H9 (cell line): ENCODE measurements around the gene GYG1. TPM values are rescaled to one million over a fixed set of nuclear protein-coding genes. Genes with fewer than 3 reads are reported as not detected.

Source experiments
- DNase-seq: peaks from one replicate; pipeline ENCODE4 v3.0.0-alpha.2; 2017
- H2AFZ ChIP-seq: one replicate; pipeline ENCODE4 v1.6.1; 2013; ENCODE audit warnings: mild to moderate bottlenecking, low read length, control low read depth, moderate library complexity
- H2AK5ac ChIP-seq: 2 replicates; pipeline ENCODE4 v1.6.1; 2013; ENCODE audit warnings: low read length, control low read depth, mixed read lengths; ENCODE audit not compliant: insufficient read length
- H2BK120ac ChIP-seq: one replicate; pipeline ENCODE4 v1.6.1; 2013; ENCODE audit warnings: low read depth, mild to moderate bottlenecking, low read length, control low read depth, inconsistent platforms; ENCODE audit not compliant: poor library complexity, severe bottlenecking
- H2BK12ac ChIP-seq: 2 replicates; pipeline ENCODE4 v1.6.1; 2013; ENCODE audit warnings: low read length, control low read depth, mixed read lengths, low read depth; ENCODE audit not compliant: insufficient read length
- H2BK15ac ChIP-seq: 2 replicates; pipeline ENCODE4 v1.6.1; 2013; ENCODE audit warnings: low read depth, low read length, control low read depth
- H2BK20ac ChIP-seq: one replicate; pipeline ENCODE4 v1.6.1; 2013; ENCODE audit warnings: low read depth, mild to moderate bottlenecking, low read length, control low read depth, inconsistent platforms; ENCODE audit not compliant: poor library complexity, severe bottlenecking
- H2BK5ac ChIP-seq: 2 replicates; pipeline ENCODE4 v1.6.1; 2013; ENCODE audit warnings: low read length, control low read depth, mixed read lengths; ENCODE audit not compliant: insufficient read length
- H3K14ac ChIP-seq: 2 replicates; pipeline ENCODE4 v1.6.1; 2013; ENCODE audit warnings: low read length, control low read depth; ENCODE audit not compliant: insufficient read depth
- H3K18ac ChIP-seq: 2 replicates; pipeline ENCODE4 v1.6.1; 2013; ENCODE audit warnings: low read depth, mild to moderate bottlenecking, mixed read lengths, low read length, control low read depth; ENCODE audit not compliant: insufficient read length
- H3K23ac ChIP-seq: 2 replicates; pipeline ENCODE4 v1.6.1; 2013; ENCODE audit warnings: low read length, control low read depth, mixed read lengths, low read depth; ENCODE audit not compliant: insufficient read length
- H3K23me2 ChIP-seq: 2 replicates; pipeline ENCODE4 v1.6.1; 2013; ENCODE audit warnings: low read depth, mild to moderate bottlenecking, mixed read lengths, low read length, control low read depth; ENCODE audit not compliant: insufficient read length, poor library complexity, severe bottlenecking
- H3K27ac ChIP-seq: 2 replicates; pipeline ENCODE4 v1.5.1; 2013; ENCODE audit warnings: low read length, control low read depth, mixed read lengths, low read depth; ENCODE audit not compliant: insufficient read length
- H3K27me3 ChIP-seq: 2 replicates; pipeline ENCODE4 v1.6.1; 2013; ENCODE audit warnings: low read length, control low read depth, inconsistent platforms; ENCODE audit not compliant: insufficient read depth
- H3K4ac ChIP-seq: 2 replicates; pipeline ENCODE4 v1.6.1; 2013; ENCODE audit warnings: low read depth, mild to moderate bottlenecking, control low read depth, inconsistent platforms, low read length, moderate library complexity
- H3K4me1 ChIP-seq: 2 replicates; pipeline ENCODE4 v1.6.1; 2013; ENCODE audit warnings: low read length, control low read depth, inconsistent platforms; ENCODE audit not compliant: insufficient read depth
- H3K4me2 ChIP-seq: 2 replicates; pipeline ENCODE4 v1.6.1; 2013; ENCODE audit warnings: low read length, control low read depth, mixed read lengths; ENCODE audit not compliant: insufficient read length, insufficient read depth
- H3K56ac ChIP-seq: 2 replicates; pipeline ENCODE4 v1.6.1; 2013; ENCODE audit warnings: low read depth, mild to moderate bottlenecking, mixed read lengths, low read length, control low read depth; ENCODE audit not compliant: insufficient read length
- H3K79me1 ChIP-seq: 2 replicates; pipeline ENCODE4 v1.6.1; 2013; ENCODE audit warnings: low read depth, mild to moderate bottlenecking, moderate library complexity, low read length, control low read depth, inconsistent platforms; ENCODE audit not compliant: insufficient read depth, poor library complexity, severe bottlenecking
- H3K79me2 ChIP-seq: 2 replicates; pipeline ENCODE4 v1.6.1; 2013; ENCODE audit warnings: low read length, control low read depth, inconsistent platforms; ENCODE audit not compliant: insufficient read depth
- H3K9ac ChIP-seq: 2 replicates; pipeline ENCODE4 v1.6.1; 2013; ENCODE audit warnings: low read length, control low read depth, mixed read lengths; ENCODE audit not compliant: insufficient read length; ENCODE audit errors: extremely low read depth
- H3K9me3 ChIP-seq: one replicate; pipeline ENCODE4 v1.6.1; 2013; ENCODE audit warnings: low read depth, low read length, inconsistent platforms; ENCODE audit not compliant: control insufficient read depth
- H3T11ph ChIP-seq: one replicate; pipeline ENCODE4 v1.6.1; 2013; ENCODE audit warnings: mild to moderate bottlenecking, low read length, control low read depth, inconsistent platforms
- H4K20me1 ChIP-seq: one replicate; pipeline ENCODE4 v1.6.1; 2013; ENCODE audit not compliant: control insufficient read depth, insufficient read length, insufficient read depth
- H4K5ac ChIP-seq: 2 replicates; pipeline ENCODE4 v1.6.1; 2013; ENCODE audit warnings: low read depth, mild to moderate bottlenecking, mixed read lengths, low read length, control low read depth; ENCODE audit not compliant: insufficient read length
- H4K8ac ChIP-seq: replicated peaks from 2 replicates; pipeline ENCODE4 v1.6.1; 2013; ENCODE audit warnings: low read length, control low read depth, mixed read lengths, low read depth; ENCODE audit not compliant: insufficient read length
- H4K91ac ChIP-seq: 2 replicates; pipeline ENCODE4 v1.6.1; 2013; ENCODE audit warnings: low read depth, mild to moderate bottlenecking, moderate library complexity, mixed read lengths, low read length, control low read depth; ENCODE audit not compliant: insufficient read length
- H3K27ac Mint-ChIP-seq, 3 experiments: 2 replicates in 2 of 3; 3 replicates in 1 of 3; pipeline ENCODE4 v1.8.0; 2020 to 2021; ENCODE audit warnings: mixed read lengths in 3 of 3, mild to moderate bottlenecking in 1 of 3, moderate library complexity in 1 of 3
- H3K27me3 Mint-ChIP-seq: 2 replicates; pipeline ENCODE4 v1.8.0; 2021; ENCODE audit warnings: low read depth, mild to moderate bottlenecking, moderate library complexity, mixed read lengths
- H3K36me3 Mint-ChIP-seq, 3 experiments: 2 replicates in 2 of 3; 3 replicates in 1 of 3; pipeline ENCODE4 v1.8.0; 2020 to 2021; ENCODE audit warnings: low read depth in 3 of 3, mixed read lengths in 3 of 3; ENCODE audit not compliant: insufficient read depth in 1 of 3
- H3K4me1 Mint-ChIP-seq, 2 experiments: 2 replicates each; pipeline ENCODE4 v1.8.0; 2020; ENCODE audit warnings: mixed read lengths in 2 of 2
- H3K4me3 Mint-ChIP-seq, 2 experiments: 2 replicates in 1 of 2; 3 replicates in 1 of 2; pipeline ENCODE4 v1.8.0; 2020 to 2021; ENCODE audit warnings: mild to moderate bottlenecking in 2 of 2, mixed read lengths in 2 of 2, moderate library complexity in 1 of 2
- H3K9me3 Mint-ChIP-seq, 2 experiments: 2 replicates in 1 of 2; 3 replicates in 1 of 2; pipeline ENCODE4 v1.8.0; 2020; ENCODE audit warnings: mild to moderate bottlenecking in 2 of 2, mixed read lengths in 2 of 2, moderate library complexity in 1 of 2
- CTCF ChIP-seq: fragments of 200-600 bp; sonication (generic); conservative IDR thresholded peaks from 3 replicates; pipeline ENCODE4 v1.8.0; 2021; ENCODE audit warnings: antibody characterized with exemption, mild to moderate bottlenecking
- WGBS: extraction: QIAGEN DNeasy Blood & Tissue Kit; methylation state at CpG from one replicate; pipeline ENCODE4 v1.1.7; 2013; ENCODE audit warnings: missing lambda C conversion rate, low lambda C conversion rate, mixed read lengths; ENCODE audit not compliant: insufficient read length; ENCODE audit errors: extremely low coverage; 5-methylcytosine and 5-hydroxymethylcytosine counted together
- total RNA-seq: library from RNA; stranded (reverse); gene quantifications from 2 replicates; pipeline ENCODE4 v1.2.1, GENCODE V29; 2021

Gene GYG1
- total RNA-seq, 1 experiment from 2014 or later, result 31.5 TPM

GRCh38 chr3:149018247-149018646, 26.9 kb downstream of the GYG1 start:
- Histone ChIP-seq H2BK12ac (no peak overlapping the region), H4K20me1 (no peaks in the 10 kb centered on the region), H3K9me3 (no peaks in the 10 kb centered on the region), H3K4me2 (no peak overlapping the region), H3K27me3 (no peaks in the 10 kb centered on the region), H3K4me1 (peaks cover 17% of the 10 kb centered on the region; the same call in 1 of the 2 replicates), H2BK20ac (no peak overlapping the region), H3K56ac (no peak overlapping the region), H3K4ac (no peak overlapping the region), H3K79me2 (no peaks in the 10 kb centered on the region), H3T11ph (no peak overlapping the region), H4K5ac (no peak overlapping the region), H3K9ac (no peak overlapping the region), H4K8ac (no peak overlapping the region), H3K23me2 (no peaks in the 10 kb centered on the region), H2AK5ac (no peak overlapping the region), H2AFZ (no peak overlapping the region), H3K18ac (no peak overlapping the region), H4K91ac (no peak overlapping the region), H3K79me1 (no peaks in the 10 kb centered on the region), H2BK15ac (no peak overlapping the region), H3K14ac (no peak overlapping the region), H3K27ac (no peak overlapping the region), H2BK120ac (no peak overlapping the region), H2BK5ac (no peak overlapping the region), H3K23ac (no peak overlapping the region)
- H3K4me1 Mint-ChIP-seq, result peaks cover 42% of the 10 kb centered on the region in 2 experiments
- no peak for DNase-seq
- WGBS, result no CpG with 5 or more reads among the region's 1 CpG
- H3K27me3 Mint-ChIP-seq, result no peaks in the 10 kb centered on the region
- peaks cover 8 to 23% (median 20%) of the 10 kb centered on the region in 3 experiments; a peak in 6 of 7 replicates for H3K36me3 Mint-ChIP-seq
- no peak overlapping the region for H3K4me3 Mint-ChIP-seq
- TF ChIP-seq CTCF, result no peak
- no peaks in the 10 kb centered on the region for H3K9me3 Mint-ChIP-seq
- H3K27ac Mint-ChIP-seq, result peak overlapping the region; percentile 21 to 62 (median 52); a peak in 5 of 7 replicates
